ENCODE measurements around the gene CDH4.

The CDH4 gene

DNA sequence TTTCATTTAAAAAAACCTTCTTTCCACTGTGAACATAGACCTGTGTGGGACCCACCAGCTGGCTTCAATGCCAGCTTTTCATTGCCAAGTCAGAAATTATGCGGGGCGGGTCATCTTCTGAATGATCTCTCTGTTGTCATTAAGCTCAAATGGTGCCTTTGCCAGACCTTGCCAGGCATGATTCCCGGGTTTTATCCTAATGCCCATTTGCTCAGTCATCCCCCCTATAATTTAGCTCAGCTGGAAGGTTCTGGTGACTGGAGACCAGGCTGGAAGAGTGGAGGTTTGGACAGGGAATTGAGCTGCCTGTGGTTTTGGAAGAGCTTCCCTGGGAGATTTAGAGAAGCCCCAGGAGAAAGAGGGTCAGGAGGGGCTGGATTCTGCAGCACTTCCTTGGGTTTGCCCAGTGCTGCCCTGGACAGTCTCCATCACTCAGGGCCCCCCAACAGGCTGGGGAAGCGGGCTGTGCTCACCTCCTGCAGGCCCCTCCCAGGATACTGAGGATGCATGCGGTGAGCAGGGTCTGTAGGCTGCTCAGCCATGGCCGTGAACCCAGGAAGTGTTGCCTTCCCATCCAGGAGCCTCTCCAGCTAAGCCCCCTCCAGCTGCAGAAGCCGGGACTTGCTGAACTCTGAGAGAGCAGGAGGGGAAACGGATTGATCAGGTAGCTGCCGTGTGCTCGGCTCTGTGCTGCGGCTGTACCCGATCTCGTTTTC is 273.0 kb downstream of the CDH4 start:
- DNase-seq = no peak

DNA sequence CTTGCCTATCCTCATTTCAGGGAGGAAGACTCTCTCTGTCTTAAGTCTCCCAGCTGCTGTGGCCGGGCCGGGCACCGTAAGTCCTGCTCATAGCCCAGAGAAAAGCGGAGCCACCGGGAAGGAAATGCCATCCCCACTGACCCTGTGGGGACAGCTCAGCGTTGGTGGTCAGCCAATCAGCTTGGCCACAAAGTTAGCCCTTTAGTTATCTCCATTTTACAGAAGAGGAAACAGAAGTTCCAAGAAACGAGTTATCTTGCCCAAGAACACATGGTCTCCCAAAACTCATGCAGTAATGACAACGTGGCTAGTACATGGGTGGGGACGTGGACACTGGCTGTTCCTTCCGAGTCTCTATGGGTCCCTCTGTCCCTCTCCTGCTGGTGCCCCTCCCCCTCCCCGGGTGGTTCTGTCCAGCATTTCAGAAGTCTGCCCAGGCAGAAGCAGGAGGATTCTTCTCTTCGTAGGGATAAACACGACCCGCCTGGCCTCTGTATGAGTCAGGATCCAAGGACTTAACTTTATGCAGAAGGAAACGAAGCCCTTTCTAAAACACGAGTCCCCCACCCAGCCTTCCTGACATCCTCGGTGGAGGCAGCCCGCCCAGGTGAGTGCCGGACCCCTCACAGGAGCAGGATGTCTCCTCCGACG is 273.8 kb downstream of the CDH4 start:
- no peak for DNase-seq

DNA sequence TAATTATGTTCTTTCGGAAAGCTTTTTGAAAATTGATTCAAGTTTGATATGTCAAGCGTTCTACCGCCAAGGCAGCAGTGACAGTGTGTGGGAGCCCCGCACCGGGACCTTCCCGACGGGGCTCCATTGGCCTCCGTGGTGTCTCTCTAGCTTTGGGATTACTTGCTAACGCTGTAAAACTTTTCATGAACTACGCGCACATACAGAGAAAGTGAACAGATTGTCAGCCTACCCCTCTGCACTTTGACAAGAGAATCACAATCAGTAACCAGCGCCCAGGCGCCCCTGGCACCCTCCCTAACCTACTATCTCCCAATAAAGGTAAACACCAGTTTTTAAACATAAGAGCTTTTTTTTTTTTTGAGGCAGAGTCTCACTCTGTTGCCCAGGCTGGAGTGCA is 274.8 kb downstream of the CDH4 start:
- no peak for DNase-seq

DNA sequence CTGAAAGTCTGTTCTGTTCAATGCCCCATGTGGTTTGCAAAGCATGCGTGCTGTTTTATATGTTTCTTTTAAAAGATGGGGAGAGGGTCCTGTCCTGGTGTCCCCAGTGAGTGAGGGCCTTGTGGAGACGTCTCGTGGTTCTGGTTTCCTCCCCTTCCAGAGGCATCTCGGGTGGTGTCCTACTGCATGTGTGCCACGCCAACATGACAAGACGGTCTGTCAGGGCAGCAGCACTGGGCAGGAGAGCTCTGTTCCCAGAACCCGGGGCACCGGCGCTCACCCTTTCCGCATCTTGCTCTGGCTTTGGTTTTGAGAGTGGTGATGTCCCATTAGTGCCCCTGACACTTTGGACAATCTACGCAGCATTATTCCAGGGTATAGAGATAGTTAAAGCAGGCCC is 275.6 kb downstream of the CDH4 start:
- no peak for DNase-seq

DNA sequence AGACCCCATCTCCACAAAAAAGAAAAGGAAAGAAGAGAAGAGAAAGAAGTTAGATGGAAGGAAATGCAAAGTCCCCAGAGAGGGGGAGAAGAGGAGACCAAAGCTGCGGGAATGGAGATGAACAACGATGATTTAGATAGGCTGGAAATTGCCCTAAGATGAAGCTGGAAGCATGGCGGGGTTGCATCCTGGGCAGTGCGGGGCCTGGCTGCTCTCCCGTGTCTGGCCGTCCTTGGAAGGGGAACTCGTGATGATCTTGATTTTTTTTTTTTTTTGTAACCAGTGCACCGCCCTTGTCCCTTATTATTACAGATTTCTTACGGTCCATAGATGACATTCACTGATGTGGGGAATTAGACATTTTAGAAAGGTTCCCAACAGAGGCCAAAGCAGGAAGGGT is 276.5 kb downstream of the CDH4 start:
- DNase-seq = no peak

DNA sequence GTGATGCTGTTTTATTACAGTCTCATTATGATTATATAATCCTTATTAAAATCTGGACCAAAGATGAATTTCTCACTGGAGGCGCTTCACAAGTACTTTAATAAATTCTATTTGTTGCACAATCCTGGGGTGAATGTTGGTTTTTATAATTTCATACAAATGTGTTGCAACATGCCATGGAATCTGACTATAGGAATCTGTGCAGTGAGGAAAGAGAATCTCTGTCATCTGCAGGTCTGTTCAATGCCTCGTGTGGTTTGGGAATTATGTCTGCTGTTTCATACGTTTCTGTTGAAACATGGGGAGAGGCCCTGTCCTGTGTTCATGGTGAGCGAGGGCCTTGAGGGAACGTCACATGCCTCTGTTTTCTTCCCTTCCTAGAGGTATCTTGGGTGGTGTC is 277.3 kb downstream of the CDH4 start:
- no peak for DNase-seq

DNA sequence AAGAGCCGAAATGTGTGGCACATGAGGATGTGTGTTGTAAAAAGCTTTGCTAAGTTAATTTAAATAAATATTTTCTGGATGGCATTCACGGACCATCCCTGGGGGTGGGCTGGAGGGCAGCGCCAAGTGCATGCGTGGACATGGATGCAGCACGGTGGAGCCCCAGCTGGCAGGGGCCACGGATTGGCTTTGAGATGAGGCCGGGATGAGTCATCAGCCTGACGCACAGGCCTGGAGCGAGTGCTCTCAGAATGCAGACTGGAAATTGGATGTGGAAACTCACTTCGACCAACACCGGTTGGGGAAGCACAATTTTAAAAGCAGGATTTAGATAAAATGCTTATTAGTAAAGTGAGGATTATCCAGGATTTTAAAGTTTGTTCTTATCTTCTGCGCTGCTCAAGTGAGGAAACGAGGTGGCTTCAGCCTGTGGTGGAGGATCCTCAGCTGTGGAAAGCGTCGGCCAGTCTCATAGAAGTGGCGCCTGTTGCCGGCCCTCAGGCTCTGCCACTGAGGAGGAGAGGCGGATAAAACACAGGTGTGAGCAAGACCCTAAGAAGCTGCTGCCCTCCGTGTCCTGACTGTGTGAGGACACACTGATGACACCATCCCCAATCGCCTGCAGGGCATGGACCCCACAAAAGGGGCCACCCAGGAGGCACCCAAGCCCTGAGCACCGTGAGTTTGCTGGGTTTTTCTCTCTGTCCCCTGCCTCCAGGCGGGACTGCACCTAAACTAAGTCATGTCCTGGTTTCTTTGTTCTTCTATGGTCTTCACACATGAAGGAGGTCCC is 279.7 kb downstream of the CDH4 start:
- no peak for DNase-seq

DNA sequence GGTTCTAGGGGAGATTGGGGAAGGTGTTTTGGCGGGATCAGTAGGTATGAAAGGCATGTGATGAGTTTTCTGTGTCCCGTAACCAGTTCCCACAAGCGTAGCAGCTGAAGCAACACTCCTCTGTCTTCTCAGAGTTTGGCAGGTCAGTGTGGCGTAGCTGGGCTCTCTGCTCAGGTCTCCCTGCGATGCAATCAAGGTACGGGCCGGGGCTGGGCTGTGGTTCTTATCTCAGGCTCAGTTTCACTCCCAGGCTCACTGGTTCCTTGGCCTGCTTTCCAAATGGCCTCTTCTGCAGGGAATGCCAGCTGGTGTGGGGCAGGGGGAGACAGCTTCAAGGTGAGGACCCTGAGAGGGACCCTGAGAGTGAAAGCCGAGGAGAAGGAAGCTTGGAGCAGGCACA is 280.7 kb downstream of the CDH4 start:
- DNase-seq = no peak

DNA sequence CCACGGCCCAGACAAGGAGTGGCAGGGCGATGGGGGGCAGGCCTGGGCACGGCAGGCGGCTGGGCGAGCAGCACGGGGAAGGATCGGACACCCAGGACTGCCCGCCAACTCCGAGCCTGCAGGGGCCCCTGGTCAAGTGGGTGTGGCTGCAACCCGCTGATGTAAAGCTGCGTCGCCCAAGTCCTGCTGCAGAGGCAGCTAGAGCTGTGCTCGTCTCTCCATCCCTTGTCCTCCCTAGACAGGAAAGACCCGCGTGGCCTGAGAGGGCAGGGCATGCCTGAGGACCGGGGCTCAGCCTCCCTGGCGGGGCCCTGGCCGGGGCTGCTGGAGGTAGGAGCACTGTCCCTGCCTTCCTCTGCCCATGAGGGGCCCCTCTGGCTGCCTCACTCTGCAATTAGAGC is 281.2 kb downstream of the CDH4 start:
- no peak for DNase-seq

DNA sequence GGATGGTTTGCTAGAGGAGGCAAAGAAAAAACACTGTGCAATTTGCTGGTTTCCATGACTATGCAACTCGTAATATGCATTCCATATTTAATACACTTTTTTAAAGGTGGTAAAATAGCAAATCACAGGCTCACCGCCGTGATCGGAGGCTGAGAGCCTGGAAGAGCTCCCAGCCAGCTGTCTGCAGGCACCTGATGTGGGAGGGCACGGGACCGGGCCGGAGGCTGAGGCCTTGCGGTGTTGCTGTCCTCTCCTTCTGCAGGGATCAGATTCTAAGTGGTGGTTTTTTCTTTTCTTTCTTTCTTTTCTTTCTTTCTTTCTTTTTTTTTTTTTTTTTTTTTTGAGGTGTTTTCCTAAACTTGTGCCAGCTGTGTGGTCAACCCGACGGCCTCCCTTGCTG is 282.3 kb downstream of the CDH4 start:
- no peak for DNase-seq

DNA sequence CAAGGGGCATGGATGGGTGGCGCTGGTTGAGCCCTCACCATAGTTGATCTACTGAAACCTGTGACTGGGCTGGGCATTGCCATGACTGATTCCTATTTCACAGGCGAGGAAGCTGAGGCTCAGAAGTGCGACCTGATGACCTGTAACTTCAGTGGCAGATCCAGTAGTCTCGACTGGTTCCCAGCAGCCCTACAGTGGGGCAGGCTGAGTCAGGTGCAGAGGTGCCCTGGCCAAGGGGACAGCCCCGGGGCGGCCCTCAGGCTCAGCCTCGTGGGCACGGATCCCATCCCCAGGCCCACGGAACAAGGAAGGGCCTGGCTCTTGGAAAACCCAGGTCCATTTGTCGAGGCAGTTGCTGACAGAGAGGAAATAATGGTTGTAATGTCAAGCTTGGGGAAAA is 283.0 kb downstream of the CDH4 start:
- DNase-seq = no peak

DNA sequence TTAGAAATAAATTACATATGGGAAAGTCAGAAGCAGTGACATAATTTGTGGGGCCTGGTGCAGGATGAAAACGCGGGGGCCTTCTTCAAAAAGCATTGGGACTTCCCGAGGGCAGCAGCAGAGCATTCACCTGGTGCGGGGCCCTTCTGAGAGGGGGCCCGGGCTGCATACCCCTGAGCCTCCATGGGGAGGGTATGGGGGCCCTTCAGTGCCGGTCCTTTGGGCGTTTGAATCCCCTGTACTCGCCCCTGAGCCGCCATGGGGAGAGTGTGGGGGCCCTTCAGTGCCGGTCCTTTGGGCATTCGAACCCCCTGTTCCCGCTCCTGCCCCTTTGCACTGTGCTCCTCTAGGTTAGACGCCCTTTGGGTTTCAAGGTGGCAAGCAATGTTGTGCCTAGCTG is 283.5 kb downstream of the CDH4 start:
- DNase-seq = no peak

DNA sequence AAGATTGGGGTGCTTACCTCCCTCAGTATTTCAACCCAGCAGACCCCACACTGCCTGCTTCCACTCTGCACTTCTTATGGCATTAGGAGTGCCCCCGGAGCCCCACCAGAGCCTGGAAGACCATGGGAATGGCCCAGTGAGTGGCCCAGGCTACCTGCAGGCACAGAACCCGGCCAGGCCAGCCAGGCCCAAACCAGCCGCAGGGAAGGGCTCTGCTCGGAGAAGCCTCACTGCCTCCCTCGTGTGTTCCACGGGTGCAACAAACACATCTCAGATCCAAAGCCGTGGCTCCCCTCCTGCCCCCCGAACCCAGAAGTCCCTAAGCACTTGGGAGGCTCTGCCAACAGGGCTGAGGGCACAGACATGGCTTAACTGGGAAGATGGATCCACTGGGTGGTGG is 283.9 kb downstream of the CDH4 start:
- DNase-seq = no peak

DNA sequence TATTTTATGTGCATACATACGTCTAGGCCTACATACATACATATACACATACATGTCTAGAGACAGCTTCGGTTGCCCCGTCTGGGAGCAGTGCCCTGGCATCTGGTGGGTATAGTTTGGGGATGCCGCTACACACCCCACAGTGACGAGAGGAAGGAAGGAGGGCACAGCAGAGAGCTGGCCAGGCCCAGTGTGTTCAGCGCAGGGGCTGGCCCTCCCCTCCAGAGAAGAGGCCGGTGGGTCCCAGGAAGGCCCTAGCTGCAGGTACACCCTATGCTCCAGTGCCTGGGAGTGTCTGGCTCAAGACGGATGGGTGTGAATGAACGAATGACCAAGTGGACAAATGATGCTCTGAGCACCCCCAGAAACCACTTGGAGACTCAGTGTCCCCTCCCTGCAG is 284.6 kb downstream of the CDH4 start:
- no peak for DNase-seq

DNA sequence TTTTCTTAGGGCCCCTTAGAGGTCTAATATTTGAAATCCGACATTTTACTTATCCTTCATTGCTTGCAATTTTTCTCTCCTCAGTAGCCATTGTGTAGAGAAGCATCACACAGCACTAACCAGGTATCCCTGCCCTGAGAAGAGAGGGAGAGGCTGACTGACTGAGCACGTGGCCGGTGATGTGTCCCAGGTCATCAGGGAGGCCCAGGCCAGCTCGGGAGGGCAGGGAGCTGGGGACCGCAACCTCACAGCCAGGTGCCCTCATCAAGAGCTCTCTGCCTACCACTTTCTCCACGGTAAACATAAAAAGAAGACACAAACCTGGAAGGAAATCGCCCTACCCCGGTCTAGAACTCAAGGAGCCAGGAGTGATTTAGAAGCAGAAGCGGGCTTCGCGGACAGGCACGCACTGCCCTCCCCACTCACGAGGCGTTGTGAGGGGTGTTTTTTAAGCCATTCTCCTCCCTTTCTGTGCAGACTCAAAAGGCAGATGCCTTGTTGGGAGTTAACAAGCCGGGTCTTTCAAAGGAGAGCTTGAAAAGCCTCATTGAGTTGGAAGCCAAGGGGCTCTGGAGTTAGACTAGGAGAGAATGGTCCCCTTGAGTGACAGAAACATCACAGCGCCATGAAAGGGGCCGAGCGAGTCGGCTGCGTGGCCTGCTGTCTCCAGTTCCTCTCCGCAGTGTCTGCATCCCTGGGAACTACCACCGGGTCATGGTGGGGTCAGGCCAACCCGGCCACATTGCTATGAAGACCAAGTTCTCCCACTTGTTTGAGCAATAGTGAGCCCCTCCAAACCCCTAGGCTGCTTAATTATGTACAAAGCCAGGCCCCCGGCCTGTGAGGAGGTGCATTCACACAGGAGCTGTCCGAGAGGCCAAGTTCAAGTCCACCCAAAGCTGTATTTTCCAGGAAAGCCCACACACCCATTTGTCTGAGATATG is 285.4 kb downstream of the CDH4 start:
- no peak for DNase-seq

DNA sequence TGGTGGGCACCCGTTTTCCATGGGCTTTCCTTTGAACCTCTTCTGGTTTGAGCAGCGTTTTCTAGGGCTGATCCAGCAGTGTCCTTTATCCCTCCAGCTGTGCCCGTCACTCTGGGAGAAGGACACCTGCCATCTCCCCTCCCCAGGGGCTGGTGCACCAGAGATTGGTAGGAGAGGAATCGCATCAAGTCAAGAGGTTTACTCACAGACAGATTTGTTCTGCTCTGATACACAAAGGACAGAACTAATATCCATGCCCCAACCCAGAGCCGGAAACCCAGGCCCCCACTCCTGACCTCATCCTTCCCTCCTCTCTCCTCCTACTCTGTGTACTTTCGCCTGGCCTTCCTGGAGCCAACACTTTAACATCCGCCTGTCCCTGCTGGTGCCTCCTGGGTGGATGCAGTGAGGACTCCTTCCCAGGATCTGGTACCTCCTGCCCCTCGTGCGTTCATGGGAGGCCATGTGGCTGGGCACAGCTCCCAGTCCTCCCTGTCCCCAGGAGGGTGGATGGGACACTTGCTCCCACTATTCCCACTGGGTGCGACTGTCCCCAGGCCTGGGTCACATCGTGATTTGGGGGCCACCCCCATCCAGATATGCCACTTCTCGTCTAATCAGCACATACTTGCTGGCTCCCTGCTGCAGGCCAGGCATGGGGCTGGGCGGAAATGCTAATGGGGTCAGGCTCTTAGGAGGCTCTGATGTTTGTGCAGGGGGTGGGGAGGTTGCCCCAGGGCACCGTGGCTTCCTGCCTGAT is 286.3 kb downstream of the CDH4 start:
- no peak for DNase-seq

DNA sequence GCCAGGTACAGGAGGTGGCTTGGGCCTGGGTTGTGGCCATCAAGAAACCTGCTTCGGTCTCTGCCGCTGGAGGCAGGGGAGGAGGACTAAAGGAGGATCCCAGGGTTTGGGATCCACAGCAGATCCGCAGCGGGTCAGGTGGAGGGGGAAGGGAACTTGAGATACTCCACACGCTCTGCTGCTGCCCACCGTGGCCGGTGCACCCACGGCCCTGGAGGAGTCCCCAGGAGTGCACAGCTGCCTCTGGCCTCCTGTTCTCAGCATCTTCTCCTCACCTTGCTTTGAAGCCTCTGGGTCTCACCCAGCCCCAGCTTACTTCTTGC is 286.8 kb downstream of the CDH4 start:
- DNase-seq = no peak

DNA sequence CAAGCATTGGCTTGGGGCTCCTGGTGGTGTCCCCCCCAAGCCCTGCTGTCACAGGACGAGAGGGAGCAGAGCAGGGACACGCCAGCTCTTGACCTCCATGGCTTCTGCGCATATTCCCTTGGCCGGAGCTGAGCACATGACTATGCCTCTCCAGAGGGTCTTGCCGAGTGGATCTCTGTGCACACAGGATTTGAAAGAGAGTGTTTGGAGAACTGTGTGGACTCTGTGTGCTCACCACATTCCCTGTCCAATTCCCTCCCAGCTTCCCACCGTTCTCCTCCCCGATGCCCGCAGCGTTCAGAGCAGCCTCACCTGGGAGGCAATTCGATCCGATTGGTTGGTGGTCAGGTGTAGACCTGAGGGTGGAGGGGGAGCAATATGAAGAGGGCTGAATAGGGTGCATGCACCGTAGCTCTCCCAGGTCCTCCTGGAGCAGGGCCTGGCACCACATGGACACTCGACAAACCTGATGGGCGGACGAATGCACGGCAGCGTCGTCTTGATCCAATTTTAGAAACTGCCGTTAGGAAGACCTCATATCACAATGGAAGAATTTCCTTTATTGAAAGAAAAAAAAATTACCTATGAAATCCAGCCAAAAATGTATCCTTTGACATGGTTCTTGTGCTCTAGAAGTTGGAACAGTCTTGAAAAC is 287.8 kb downstream of the CDH4 start:
- no peak for DNase-seq

DNA sequence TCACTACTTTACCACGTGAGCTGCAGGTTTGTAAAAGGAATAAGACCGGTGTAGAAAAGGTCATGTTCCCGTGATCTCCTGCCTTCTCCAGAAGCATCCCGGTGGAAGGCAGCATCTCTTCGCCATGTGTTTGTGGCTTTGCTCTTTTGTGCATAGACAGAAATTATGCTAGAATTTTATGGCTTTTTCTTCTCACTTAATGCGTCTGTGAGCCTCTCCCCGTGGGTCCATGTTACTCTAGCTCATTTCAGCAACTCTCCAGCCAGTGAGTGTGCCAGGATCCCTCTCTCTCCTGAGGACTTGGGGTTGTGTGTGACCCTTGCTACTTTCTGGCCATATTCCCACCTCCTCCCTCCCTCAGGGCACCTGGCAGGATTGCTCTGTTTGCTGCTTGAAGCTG is 289.5 kb downstream of the CDH4 start:
- DNase-seq = no peak

DNA sequence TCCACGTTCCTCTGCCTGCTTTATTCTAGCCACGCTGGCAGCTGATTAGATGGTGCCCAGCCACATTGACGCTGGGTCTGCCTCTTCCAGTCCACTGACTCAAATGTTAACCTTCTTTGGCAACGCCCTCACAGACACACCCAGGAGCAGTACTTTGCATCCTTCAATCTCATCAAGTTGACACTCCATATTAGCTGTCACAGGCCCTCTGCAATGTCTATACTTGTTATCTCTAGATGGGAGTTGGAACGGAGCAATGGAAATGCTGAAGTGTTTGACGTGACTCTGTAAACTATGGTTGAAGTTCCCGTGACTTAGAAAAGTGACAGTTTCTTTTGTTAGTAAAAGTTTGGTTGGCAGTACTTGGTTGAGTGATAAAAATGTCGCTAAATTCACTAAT is 291.0 kb downstream of the CDH4 start:
- no peak for DNase-seq

DNA sequence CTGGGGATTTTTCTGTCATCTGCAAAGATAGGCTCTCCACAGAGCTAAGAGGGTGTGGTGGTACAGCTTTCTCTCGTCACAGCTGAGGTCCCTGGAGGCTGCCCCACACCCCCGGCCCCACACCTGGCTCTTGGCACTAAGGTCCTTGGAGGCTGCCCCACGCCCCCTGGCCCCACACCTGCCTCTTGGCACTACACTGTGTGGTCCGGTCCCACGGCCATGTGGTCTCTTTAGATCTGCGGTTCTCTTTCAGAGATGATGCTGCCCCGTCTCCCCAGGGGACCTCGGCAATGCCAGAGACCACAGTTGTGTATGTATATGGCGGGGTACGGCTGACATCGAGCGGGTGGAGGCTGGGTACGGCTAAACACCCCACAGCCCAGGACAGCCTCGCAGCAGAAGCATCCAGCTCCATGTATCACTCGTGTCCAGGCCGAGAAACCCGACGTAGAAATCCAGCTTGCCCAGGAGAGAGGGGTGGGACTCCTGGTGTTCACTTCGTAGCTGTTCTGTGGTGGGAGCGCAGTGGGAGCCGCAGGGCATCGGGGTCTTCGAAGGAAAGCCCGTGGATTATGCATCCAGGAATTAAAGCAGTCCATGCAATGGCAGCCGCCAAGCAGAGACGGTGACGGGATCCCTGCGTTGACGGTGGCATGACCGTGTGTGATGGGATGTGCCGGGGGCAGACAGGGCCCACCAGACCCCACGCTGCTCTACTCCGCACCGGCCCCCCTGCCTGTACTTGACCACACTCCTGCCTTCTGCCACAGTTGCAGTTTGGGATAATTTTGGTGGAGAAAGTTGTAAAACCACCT is 292.1 kb downstream of the CDH4 start:
- no peak for DNase-seq

Measured in NCI-H2029 (cell line).